ENCODE measurements around the gene VPS33B.

- TF ChIP-seq CBFB (CRISPR knock-in tag; IDR thresholded peaks at IDR 0.05) (no peak), ARNT (IDR thresholded peaks at IDR 0.05) (no peak), REPIN1 (CRISPR knock-in tag; IDR thresholded peaks at IDR 0.05; ENCODE audit: borderline replicate concordance, low read depth) (no peak), SP2 (CRISPR knock-in tag; IDR thresholded peaks at IDR 0.05) (no peak), POLR2AphosphoS5 (IDR thresholded peaks at IDR 0.05; ENCODE audit: low read depth, low read length) (no peak), MXI1 (IDR thresholded peaks at IDR 0.05; ENCODE audit: borderline replicate concordance, low read depth, low read length) (no peak), POGK (CRISPR knock-in tag; conservative IDR thresholded peaks at IDR 0.05) (no peak), ASH2L (IDR thresholded peaks at IDR 0.05; ENCODE audit: insufficient read length, low read depth, low read length) (no peak), RXRA (CRISPR knock-in tag; IDR thresholded peaks at IDR 0.05) (no peak)
- TF ChIP-seq, protein P1, sequence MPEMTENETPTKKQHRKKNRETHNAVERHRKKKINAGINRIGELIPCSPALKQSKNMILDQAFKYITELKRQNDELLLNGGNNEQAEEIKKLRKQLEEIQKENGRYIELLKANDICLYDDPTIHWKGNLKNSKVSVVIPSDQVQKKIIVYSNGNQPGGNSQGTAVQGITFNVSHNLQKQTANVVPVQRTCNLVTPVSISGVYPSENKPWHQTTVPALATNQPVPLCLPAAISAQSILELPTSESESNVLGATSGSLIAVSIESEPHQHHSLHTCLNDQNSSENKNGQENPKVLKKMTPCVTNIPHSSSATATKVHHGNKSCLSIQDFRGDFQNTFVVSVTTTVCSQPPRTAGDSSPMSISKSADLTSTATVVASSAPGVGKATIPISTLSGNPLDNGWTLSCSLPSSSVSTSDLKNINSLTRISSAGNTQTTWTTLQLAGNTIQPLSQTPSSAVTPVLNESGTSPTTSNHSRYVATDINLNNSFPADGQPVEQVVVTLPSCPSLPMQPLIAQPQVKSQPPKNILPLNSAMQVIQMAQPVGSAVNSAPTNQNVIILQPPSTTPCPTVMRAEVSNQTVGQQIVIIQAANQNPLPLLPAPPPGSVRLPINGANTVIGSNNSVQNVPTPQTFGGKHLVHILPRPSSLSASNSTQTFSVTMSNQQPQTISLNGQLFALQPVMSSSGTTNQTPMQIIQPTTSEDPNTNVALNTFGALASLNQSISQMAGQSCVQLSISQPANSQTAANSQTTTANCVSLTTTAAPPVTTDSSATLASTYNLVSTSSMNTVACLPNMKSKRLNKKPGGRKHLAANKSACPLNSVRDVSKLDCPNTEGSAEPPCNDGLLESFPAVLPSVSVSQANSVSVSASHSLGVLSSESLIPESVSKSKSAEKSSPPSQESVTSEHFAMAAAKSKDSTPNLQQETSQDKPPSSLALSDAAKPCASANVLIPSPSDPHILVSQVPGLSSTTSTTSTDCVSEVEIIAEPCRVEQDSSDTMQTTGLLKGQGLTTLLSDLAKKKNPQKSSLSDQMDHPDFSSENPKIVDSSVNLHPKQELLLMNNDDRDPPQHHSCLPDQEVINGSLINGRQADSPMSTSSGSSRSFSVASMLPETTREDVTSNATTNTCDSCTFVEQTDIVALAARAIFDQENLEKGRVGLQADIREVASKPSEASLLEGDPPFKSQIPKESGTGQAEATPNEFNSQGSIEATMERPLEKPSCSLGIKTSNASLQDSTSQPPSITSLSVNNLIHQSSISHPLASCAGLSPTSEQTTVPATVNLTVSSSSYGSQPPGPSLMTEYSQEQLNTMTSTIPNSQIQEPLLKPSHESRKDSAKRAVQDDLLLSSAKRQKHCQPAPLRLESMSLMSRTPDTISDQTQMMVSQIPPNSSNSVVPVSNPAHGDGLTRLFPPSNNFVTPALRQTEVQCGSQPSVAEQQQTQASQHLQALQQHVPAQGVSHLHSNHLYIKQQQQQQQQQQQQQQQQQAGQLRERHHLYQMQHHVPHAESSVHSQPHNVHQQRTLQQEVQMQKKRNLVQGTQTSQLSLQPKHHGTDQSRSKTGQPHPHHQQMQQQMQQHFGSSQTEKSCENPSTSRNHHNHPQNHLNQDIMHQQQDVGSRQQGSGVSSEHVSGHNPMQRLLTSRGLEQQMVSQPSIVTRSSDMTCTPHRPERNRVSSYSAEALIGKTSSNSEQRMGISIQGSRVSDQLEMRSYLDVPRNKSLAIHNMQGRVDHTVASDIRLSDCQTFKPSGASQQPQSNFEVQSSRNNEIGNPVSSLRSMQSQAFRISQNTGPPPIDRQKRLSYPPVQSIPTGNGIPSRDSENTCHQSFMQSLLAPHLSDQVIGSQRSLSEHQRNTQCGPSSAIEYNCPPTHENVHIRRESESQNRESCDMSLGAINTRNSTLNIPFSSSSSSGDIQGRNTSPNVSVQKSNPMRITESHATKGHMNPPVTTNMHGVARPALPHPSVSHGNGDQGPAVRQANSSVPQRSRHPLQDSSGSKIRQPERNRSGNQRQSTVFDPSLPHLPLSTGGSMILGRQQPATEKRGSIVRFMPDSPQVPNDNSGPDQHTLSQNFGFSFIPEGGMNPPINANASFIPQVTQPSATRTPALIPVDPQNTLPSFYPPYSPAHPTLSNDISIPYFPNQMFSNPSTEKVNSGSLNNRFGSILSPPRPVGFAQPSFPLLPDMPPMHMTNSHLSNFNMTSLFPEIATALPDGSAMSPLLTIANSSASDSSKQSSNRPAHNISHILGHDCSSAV (CRISPR knock-in tag; IDR thresholded peaks at IDR 0.05; ENCODE audit: borderline replicate concordance) = no peak
- TF ChIP-seq, protein P2, sequence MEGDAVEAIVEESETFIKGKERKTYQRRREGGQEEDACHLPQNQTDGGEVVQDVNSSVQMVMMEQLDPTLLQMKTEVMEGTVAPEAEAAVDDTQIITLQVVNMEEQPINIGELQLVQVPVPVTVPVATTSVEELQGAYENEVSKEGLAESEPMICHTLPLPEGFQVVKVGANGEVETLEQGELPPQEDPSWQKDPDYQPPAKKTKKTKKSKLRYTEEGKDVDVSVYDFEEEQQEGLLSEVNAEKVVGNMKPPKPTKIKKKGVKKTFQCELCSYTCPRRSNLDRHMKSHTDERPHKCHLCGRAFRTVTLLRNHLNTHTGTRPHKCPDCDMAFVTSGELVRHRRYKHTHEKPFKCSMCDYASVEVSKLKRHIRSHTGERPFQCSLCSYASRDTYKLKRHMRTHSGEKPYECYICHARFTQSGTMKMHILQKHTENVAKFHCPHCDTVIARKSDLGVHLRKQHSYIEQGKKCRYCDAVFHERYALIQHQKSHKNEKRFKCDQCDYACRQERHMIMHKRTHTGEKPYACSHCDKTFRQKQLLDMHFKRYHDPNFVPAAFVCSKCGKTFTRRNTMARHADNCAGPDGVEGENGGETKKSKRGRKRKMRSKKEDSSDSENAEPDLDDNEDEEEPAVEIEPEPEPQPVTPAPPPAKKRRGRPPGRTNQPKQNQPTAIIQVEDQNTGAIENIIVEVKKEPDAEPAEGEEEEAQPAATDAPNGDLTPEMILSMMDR (CRISPR knock-in tag; IDR thresholded peaks at IDR 0.05) = no peak
Observed at GRCh38 chr15:91051248-91051647, 28.9 kb upstream of the VPS33B start.
